ENCODE results near the gene UXS1.

- TF ChIP-seq EZH2 (IDR thresholded peaks at IDR 0.05; ENCODE audit: borderline replicate concordance, low read length) (no peak), CTCF (IDR thresholded peaks at IDR 0.05; ENCODE audit: low read length) (no peak)
Measured at GRCh38 chr2:106053581-106053980, 140.5 kb downstream of the UXS1 start.

Measured in OCI-LY1 (cell line).